GM19240 (cell line): ENCODE data around the gene FNDC5.

Experiments
- DNase-seq: peaks from one replicate; pipeline ENCODE4 v3.0.0; 2011; ENCODE audit warnings: low spot score; ENCODE audit not compliant: insufficient read length

FNDC5 gene

DNA sequence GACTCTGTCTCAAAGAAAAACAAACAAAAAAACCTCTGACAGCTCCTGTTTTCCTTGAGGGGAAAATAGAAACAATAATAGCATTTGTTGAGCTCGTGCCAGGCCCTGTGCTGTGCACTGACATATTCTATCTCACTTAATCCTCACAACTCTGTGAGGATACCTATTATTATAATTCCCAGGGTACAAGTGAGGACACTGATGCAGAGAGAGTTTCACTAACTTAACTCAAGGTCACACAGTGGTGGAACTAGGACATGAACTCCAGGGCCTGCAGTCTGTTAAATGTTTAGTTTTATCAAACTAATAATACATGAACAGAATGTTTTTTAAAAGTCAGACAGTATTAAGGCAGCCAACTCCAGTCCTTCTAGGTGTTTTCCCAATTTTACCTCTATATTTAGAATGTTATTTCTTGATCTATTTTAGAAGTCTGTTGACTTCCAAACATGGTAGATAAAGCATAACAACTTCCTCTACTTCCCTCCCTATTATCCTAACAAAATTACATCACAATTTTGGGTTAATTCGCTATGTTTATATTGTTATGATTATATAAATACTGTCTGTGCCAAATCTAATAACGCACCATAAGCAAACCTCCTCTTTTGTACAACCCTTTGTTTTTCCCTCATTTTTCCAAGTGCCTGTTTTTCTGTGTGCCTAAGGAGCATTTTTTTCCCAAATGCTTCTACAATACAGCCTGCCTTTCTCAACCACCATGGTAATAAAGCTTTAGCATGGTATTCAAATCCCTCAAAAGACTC, 4.9 kb downstream of the FNDC5 start:
- no peak for DNase-seq

DNA sequence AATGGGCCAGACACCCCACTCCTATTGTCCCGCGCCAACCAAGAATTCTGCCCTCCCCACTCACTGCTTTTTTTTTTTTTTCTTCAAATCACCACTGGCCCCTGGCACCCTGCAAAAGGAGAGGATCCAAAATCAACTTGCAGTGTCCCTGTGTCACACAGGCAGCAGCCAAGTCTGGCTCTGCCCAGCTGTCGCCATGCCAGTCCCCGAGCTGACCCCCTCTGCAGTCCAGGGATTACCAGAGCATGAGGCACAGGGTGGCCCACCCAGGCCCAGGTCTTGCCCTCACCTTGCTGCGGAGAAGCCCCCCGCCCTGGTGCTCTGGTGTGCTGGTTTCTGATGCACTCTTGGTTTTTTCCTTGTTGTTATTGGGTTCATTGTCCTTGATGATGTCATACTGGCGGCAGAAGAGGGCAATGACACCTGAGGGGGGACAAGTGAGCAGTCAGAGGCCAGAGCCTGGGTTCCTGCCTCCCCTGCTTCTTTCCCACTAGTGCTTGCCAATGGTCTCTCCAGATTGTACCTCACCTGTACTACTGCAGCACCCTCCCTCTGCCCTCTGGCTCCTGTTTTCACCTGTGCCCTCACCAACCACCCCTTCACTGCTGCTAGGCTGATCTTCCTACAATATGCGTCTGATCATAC, 6.2 kb downstream of the FNDC5 start:
- DNase-seq, result no peak

DNA sequence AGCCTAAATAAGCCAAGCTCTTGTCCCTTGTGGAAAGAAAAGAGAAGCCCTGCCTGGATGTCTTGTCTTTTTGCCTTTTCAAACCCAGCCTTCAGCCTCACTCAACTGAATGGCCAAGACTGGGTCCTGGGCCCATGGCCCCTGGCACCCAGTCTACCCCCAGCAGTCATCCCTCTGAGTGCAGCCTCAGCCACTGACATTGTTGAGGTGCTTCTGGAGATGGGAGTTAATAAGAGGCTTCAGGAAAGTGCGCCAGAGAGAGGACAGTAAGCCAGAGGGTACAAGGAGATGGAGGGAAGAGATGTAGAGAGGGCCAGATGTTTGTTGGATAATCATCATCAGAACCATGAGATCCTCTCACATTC, 6.8 kb downstream of the FNDC5 start:
- no peak for DNase-seq

DNA sequence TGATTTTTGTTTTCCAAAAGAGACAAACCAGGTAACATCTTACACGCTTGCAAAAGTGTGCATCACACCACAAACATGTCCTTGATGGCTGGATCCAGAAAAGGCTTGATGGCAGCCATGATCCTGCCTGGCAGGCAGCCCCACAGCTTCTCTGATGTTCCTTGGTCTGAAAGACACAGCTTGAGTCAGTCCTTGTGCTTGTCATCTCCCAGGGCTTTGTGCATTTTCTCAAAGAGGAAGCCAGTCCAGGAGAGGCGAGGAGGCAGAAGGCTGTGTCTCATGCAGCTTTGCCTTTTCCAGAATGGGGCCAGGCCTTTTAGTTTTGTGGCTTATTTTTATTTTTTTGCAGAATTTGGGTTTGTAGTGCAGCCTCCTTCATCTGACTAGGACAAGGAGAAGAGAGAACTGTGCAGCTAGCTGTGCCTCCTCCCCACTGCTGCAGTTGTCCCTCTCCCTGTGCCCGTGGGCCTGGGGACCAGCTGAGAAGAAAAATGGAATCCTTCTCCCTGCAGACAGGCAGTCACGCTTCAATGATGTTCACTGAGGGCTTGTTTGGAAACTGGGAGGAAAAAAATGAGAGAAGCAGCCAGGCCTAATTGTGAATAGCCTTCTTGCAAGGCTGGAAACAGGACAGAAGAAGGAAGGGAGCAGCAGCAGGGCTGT, 7.4 kb downstream of the FNDC5 start:
- no peak for DNase-seq

DNA sequence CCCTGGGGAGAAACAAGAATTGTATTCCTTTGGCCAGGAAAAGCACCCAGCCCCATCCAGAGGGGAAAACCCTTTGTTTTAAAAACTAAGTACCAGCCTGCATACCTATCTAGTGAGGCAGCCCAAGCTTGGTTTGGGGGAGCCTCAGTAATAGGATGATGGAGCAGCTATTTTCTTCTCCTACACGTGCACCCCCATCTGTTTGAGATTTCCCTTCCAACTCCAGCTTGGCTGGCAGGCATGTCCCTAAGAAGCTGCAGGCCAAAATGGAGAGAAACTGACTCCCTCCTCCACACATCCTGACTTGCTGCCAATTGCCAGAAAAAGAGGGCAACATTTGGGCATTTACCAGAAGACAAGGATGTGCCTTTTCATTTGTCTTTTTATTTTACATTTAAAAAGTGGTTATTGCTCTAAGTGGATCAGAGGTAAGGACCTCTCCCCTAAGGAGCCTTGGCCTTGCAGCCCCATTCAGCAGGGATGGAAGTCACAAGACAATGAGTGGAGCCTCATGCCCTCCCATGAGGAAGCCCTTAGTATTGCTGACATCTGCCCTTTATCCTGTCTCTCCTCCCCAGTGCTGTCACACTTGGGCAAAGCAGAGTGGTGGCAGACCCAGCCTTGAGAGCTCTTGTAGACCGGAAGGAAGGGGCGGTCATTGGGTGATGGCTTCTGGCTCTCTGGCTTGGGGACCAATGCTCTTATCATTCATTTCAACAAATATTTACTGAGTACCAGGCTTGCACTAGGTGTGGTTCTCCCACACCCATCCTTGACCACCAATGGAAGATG, 8.6 kb downstream of the FNDC5 start:
- DNase-seq, result no peak

DNA sequence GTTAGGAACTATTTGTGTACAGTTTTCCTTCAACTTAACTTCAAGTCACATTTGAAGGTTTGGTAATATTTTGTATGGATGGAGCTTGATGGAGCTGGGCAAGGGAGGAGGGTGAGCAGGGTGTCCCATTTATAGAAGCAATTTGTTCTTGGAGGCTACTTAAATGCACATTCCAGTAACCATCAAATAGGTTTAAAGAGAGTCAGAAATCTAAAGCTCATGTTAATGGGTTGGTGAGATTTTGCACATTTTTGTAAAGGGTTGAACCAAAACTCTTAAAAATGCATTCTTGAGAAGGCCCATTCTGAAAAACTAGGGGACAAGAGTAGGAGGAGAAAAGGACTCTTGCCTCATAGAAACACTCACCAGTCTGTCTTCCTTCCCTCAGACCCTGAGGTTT, 10.1 kb downstream of the FNDC5 start:
- DNase-seq, result no peak

DNA sequence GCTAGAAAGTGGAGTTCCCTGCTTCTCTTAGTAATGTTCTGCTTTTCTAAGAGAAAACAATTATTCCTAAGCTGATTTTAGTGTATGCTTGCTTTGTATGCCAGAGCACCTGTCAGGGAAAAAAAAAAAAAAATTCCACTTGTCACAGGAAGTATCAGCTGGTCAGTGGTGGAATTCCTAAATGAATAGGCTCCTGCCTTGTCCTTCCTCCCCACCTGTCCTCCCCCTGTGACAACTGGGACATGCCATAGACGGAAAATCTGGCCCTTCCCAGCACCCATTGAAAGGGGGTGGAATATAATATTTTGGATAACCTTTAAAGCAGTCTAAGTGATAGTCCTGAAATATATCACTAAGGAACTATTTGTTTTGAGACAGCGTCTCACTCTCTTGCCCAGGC, 10.8 kb downstream of the FNDC5 start:
- no peak for DNase-seq

DNA sequence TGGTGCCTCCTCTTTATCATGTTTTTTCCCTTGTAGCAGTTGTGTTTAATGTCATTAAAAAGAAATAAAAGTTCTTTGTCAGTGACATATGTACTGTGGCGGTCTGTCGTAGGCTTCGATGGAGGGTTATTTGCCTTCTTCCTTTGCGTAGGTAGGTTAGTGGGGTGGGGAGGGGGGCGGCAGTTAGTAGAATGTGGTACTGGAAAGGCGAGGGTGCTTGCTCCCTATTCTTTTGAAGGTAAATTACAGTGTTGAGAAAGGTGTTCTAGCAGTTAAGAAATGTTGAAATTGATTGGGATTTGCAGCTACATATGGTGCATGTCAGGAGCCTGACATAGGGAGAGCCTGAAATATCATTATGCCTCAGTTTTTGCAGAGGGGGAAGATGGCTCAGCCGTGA, 11.9 kb downstream of the FNDC5 start:
- DNase-seq, result no peak

DNA sequence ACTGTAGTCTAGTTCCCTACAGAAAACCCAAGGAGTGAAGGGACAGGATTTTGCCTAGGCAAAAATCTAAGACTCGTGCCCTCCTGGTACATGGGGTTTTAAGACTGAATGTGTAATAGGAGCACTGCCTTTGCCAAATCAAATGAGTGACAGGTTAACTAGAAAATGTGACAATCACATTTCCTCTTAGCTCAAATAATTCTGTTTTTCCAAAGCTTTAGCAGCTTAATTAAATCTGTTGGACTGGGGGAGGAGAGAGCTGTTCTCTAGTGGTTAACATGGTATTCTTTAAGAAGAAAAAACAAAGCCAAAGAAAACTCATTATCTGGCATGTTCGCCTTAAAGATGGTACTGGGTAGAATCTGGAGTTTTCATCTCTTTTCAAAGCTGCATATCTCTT, 12.6 kb downstream of the FNDC5 start:
- no peak for DNase-seq

DNA sequence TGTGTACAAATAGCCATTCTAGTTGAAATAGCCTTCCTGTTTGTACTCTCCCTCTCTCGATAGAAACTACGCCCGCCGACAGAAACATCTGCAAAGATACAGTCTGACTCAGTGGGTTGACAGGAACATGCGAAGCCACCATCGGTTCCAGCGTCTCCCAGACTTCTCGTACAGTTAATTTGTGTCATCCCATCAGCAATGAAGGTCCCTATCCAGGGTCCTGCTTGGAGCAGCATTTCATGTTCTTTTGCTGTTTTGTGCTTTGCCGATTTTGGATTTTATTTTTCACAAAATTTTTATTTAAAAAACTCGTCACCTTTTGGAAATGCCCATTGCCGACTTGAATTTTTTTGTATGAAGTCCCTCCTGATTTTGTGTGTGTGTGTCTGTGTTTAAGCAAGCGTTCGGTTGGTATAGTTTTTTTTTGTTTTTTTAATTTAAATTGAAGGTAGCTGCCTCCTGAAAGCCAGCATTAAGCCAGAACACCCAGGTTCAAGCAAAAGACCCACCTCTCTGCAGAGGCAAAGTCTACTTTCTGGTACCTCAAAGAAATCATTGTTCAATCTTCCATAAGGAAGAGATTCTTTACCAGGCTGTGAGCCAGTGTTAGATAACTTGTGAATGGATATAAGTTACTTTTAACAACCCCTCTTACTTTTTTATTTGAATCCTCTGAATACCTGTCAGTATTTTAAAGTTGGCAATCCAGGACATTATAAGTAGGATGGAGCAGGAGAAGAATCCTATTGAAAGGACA, 14.7 kb downstream of the FNDC5 start:
- no peak for DNase-seq

DNA sequence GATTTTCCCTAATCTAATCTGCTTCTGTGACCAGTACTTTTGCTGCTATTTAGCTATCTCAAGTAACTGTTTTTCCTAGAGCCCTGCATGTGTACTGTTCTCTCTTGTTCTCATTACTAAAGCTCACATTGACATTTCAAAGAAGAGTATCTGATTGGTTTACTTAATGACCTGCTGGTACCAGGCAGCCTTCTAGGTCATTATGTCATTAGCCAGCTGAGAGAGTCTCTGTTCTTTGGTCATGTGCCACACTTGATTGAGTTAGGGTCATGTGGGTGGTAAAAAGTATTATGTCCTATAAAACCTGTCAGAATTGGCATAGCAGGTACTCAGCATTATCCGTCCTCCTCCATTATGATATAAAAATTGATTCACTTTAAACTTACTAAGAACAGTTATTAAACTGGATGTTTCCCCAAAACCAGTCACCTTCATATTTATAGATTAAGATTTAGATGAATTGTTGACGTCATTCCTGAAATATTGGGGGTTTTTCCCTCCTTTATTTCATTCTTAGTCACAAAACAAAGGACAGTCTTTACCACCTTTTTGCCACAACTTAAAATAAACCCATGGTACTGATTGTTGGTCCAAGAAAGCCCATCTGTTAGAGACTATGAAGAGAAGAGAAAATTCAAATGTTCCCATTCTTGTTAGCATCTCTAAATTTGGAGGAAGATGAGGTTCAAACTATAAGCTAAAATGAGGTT, 22.2 kb downstream of the FNDC5 start:
- DNase-seq, result no peak

DNA sequence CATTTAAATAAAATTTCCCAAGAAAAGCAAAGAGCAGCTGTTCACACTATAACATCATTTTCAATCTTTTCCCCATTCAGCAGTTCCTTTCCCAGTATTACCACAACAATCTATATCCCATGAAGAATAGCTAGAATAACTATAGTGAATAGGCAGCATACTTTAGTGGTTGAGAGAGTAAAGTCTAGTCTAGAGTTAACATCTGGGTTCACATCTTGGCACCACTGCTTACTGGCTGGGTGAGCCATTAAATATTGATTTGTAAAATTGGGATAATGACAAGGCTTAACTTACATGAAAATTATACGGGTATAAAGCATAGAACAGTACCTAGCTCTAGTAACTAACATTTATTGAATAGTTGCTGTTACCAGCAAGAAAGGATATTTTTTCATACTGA, 38.8 kb downstream of the FNDC5 start:
- DNase-seq, result no peak

DNA sequence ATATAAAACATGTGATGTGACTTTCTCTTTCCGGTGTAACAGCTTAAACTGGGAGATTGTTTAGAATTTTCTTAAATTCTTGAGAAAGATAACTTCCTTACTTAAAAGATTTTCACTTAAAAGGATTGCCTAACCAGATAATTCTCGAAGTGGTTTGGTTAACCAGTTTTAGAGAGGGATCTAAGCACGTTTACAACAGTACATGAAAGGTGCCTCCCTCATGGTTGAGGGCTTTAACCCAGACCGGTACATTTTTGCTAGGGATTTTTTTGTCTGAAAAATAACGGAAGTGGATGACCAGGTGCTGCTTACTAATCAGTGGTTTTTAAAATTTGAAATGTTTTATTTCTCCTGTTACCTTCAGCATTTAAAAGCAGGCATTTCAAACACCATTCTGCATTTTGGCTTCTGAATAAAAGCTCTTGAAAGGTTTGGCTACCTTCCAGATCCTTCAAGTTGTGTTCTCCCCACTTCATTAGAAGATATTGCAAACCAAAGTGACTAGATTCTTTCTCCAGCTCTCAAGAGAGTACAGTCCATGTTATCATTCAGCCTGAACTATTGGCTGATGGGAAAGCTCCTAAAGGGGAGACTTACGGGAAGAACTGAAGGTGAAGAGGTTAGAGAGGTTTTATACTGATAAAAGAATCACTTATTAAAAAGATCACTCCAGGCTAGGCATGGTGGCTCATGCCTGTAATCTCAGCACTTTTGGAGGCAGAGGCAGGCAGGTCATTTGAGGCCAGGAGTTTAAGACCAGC, 40.4 kb downstream of the FNDC5 start:
- DNase-seq, result no peak

DNA sequence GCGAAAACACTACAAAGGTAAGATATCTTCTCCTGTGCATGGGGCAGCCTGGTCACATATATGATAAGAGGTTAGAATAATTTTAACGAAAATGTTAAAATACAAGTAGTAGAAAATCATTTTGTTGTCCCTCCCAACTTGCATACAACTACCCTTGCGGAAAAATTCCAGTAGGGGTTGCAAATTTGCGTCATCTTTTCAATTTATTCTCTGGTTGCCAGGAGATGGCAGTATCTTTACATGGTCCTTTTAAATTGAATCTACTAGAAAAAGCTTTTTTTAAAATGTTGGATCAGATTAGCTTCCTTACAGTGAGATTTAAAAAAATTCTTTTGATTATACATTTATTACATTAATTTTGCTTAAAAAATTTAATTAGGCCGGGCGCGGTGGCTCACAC, 42.4 kb downstream of the FNDC5 start:
- DNase-seq, result no peak

DNA sequence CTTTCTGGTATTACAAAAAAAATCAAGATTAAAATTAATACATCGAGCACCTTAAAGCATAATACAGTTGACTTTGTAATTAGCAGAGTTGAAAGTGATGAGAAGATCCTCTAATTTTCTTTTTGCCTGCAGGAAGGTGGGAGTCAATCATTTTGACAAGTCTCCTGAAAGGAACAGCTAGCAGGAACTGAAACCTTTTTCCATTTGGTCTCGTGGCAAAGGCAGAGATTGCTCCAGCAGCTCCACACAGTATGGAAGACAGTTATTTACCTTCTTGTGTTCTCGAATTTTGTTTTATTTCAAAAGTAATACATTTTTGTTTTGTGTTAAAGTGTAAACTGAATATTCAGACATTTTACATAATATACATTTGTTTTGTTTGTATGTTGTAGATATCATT, 45.5 kb downstream of the FNDC5 start:
- DNase-seq, result no peak

DNA sequence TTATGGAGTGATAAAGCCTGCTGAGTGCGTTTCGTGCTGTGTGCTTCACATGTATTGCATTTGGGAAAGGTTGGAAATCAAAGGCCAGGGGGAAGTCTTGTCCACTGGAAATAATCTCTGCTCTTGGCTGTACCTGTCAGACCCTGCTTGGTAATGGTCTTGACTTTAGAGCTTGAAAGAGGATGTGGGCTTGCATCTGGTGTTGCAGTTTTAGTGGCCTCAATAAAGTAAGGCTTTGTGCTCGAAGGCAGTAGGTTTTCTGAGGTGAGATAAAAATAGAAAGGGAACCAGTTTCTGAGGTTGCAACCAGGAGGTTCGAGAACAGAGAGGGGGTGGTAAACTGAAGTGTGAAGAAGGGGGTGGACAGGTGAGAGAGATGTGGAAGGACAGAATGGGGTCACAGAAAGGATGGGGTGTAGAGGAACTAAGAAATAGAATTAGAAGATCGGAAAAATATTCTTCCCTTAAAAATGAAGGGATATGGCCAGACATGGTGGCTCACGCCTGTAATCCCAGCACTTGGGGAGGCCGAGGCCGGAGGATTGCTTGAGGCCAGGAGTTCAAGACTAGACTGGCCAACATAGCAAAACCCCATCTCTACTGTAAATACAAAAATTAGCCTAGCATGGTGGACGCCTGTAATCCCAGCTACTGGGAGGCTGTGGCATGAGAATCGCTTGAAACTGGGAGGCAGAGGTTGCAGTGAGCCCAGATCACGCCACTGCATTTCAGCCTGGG, 51.7 kb downstream of the FNDC5 start:
- DNase-seq, result peak; percentile 26

DNA sequence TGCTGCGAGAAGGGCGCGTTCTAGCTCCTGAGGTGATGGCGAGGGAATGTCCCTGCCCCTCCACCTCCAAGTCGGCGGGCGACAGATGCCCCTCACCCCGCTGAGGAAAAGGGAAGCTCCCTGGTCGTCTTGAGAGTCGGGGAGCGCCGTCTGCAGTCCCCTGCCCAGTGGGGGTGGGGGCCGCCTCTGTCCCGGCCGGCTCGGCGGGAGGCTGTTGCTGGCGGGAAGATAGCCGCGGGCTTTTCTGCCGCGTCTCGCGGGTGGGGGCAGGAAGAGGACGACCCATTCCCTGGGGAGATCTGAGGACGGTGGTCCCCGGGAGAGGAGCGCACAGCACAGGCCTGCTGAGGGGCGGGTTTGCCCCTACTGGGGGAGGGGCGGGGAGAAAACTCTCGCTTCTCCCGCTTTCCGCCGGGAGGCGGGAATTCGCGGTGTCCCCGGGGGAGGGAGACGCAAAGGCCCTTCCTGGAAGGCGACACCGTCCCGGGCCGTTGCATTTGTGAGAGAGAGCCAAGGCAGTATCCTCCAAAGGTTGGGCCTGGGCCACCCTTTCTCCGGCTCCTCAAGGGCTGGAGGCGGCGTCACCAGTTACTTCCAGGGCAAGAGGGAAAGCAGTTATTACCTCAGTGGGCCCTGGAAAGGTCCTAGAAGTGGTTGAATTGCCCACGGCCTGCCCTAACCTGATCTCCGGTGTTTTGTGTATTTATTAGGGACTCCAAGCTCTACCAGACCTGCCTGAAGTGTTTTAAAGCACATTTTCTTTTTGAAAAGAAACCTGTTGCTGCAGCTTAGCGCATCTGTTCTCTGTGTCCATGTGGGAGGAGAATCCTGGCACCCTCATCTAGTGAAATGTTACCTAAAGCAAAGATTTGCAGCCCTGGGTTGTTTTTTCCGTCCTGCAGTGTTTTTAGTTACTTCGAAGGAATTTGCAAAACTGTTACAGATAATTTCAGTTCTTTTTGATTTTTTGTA, 52.6 kb downstream of the FNDC5 start:
- DNase-seq, result no peak
